A673 (cell line): ENCODE measurements around the gene WSCD2. TPM values are rescaled to one million over a fixed set of nuclear protein-coding genes. Genes with fewer than 3 reads are reported as not detected.

Source experiments
- BruUV-seq: library from RNA; stranded (reverse); fragments of 400-500 nt; replicated peaks from 2 replicates; lab custom pipeline; 2021; lab: Mats Ljungman, UMichigan
- CTCF ChIA-PET: fragments of 300-600 bp; sonication (Branson Sonifier 250); formaldehyde crosslinking; loops from one replicate; lab custom pipeline; 2022; ENCODE audit warnings: antibody characterized with exemption; lab: Charles Lee
- POLR2A ChIA-PET: fragments of 300-600 bp; sonication (Branson Sonifier 250); formaldehyde crosslinking; loops from one replicate; lab custom pipeline; 2022; ENCODE audit warnings: antibody characterized with exemption; ENCODE audit not compliant: low non-redundant PET; lab: Charles Lee
- DNase-seq: peaks from one replicate; pipeline ENCODE4 v3.0.0-alpha.2; 2015; ENCODE audit warnings: low spot score
- H3K27ac ChIP-seq: fragments of 200-600 bp; sonication (generic); 2 replicates; pipeline ENCODE4 v1.5.1; 2016; ENCODE audit warnings: mixed run types, low read depth, mild to moderate bottlenecking, mixed read lengths, antibody characterized with exemption, low read length; ENCODE audit not compliant: poor library complexity, severe bottlenecking
- H3K27me3 ChIP-seq: fragments of 200-600 bp; sonication (generic); replicated peaks from 2 replicates; pipeline ENCODE4 v1.6.1; 2017; ENCODE audit warnings: mixed run types, low read depth, mild to moderate bottlenecking, mixed read lengths, antibody characterized with exemption, low read length; ENCODE audit not compliant: insufficient read depth, poor library complexity
- H3K36me3 ChIP-seq: fragments of 200-600 bp; sonication (generic); 2 replicates; pipeline ENCODE4 v1.6.1; 2016; ENCODE audit warnings: mixed run types, mild to moderate bottlenecking, mixed read lengths, antibody characterized with exemption, low read length; ENCODE audit not compliant: insufficient read depth, poor library complexity, severe bottlenecking
- H3K4me1 ChIP-seq: fragments of 200-600 bp; sonication (generic); 2 replicates; pipeline ENCODE4 v1.6.1; 2017; ENCODE audit warnings: mixed run types, mild to moderate bottlenecking, mixed read lengths, antibody characterized with exemption, low read length; ENCODE audit not compliant: insufficient read depth, poor library complexity, severe bottlenecking
- H3K4me3 ChIP-seq: fragments of 200-600 bp; sonication (generic); 2 replicates; pipeline ENCODE4 v1.5.1; 2016; ENCODE audit warnings: low read depth, mixed run types, mild to moderate bottlenecking, mixed read lengths, low read length; ENCODE audit not compliant: poor library complexity, severe bottlenecking
- H3K9me3 ChIP-seq: fragments of 200-600 bp; sonication (generic); 2 replicates; pipeline ENCODE4 v1.6.1; 2016; ENCODE audit warnings: mixed run types, low read depth, mild to moderate bottlenecking, mixed read lengths, antibody characterized with exemption, low read length; ENCODE audit not compliant: poor library complexity, severe bottlenecking
- CTCF ChIP-seq: fragments of 300-800, 200-600 bp; sonication (generic); conservative IDR thresholded peaks from 2 replicates; pipeline ENCODE4 v1.5.1; 2017; ENCODE audit warnings: low read depth, mild to moderate bottlenecking, antibody characterized with exemption, low read length, moderate library complexity, mixed read lengths
- EZH2 ChIP-seq: fragments of 200-600 bp; sonication (generic); IDR thresholded peaks from 2 replicates; pipeline ENCODE4 v1.6.1; 2017; ENCODE audit warnings: borderline replicate concordance, low read depth, mild to moderate bottlenecking, mixed read lengths, antibody characterized with exemption, low read length; ENCODE audit not compliant: poor library complexity, severe bottlenecking
- intact Hi-C: fragments of 100-400 bp; cut with micrococcal nuclease; formaldehyde crosslinking; loops from one replicate; pipeline ENCODE4 v1.10.0; 2022; ENCODE audit not compliant: unreplicated experiment
- total RNA-seq: library from RNA; stranded (reverse); gene quantifications from 2 replicates; pipeline ENCODE4 v1.2.3, GENCODE V29; 2021

The WSCD2 gene
- total RNA-seq, 1 experiment from 2014 or later = not detected

GRCh38 chr12:108228746-108229145 lies 99.7 kb downstream of the WSCD2 start:
- TF ChIP-seq CTCF (no peak), EZH2 (no peak)
- Histone ChIP-seq H3K27ac (no peak overlapping the region), H3K27me3 (peaks cover 21% of the 10 kb centered on the region), H3K4me3 (no peak overlapping the region), H3K4me1 (no peaks in the 10 kb centered on the region), H3K9me3 (no peaks in the 10 kb centered on the region), H3K36me3 (no peaks in the 10 kb centered on the region)
- ChIA-PET POLR2A (no interaction called here), CTCF (no interaction called here)
- no TSS peak for BruUV-seq
- DNase-seq = no peak
- intact Hi-C loops = no loop called here

- BruUV-seq = no TSS peak
- no peak overlapping the region for H3K4me3 ChIP-seq
- intact Hi-C loops = no loop called here
- TF ChIP-seq CTCF (no peak), EZH2 (no peak)
- no peak overlapping the region for H3K27ac ChIP-seq
- ChIA-PET POLR2A (no interaction called here), CTCF (no interaction called here)
- no peak for DNase-seq
- peaks cover 36% of the 10 kb centered on the region for H3K27me3 ChIP-seq
- no peaks in the 10 kb centered on the region for H3K36me3 ChIP-seq
- H3K9me3 ChIP-seq = no peaks in the 10 kb centered on the region
- H3K4me1 ChIP-seq = no peaks in the 10 kb centered on the region
These were observed 102.2 kb downstream of the WSCD2 start for GRCh38 chr12:108231109-108231905.

GRCh38 chr12:108231909-108232434 lies 102.9 kb downstream of the WSCD2 start:
- no peaks in the 10 kb centered on the region for H3K9me3 ChIP-seq

More at GRCh38 chr12:108231909-108232434, 102.9 kb downstream of the WSCD2 start:
- TF ChIP-seq EZH2 (no peak), CTCF (no peak)
- intact Hi-C loops = no loop called here
- Histone ChIP-seq H3K4me1 (no peaks in the 10 kb centered on the region), H3K27ac (no peak overlapping the region), H3K27me3 (peaks cover 42% of the 10 kb centered on the region), H3K36me3 (no peaks in the 10 kb centered on the region), H3K4me3 (no peak overlapping the region)
- POLR2A ChIA-PET = no interaction called here
- DNase-seq = no peak
- CTCF ChIA-PET = no interaction called here
- BruUV-seq = no TSS peak
